ENCODE data around the gene CADPS2.

CADPS2 gene

GRCh38 chr7:122532406-122533269, 353.6 kb downstream of the CADPS2 start:
- no peaks in the 10 kb centered on the region for H3K9me3 Mint-ChIP-seq
- H3K4me3 Mint-ChIP-seq: no peak overlapping the region
- no peak for DNase-seq

DNA sequence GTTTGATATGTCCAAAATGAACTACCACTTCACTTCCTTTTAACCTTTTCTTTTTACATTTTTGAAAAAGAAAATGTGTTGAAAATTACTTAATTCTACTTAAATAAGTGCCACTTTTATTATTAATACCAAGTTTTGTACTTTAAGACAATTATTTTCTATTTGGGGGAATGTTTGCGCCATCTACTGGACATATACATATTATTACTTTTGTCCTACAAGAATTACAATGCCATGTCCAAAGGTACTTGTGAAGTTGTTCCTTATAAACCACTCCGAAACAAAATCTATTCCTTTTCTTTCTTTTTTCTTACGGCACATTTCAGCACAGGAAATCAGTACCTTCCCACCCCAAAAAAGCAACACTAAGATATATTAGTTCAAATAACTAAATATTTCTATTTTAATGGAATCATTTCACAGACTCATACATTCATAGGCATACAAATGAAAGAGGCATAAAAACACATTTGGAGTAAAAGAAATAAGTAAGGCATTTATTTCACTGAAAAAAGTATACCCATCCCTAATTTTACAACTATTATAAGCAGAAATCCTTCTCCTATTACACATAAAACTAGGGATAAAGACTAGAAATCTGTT, 357.3 kb downstream of the CADPS2 start:
- Mint-ChIP-seq H3K36me3 (no peaks in the 10 kb centered on the region), H3K9me3 (no peaks in the 10 kb centered on the region), H3K27me3 (no peaks in the 10 kb centered on the region), H3K4me3 (no peak overlapping the region), H3K4me1 (no peaks in the 10 kb centered on the region), H3K27ac (no peak overlapping the region)
- no peak for DNase-seq
- CTCF ChIA-PET: interaction anchor here (1.1 kb wide), 1 partner anchor 436 kb away, joined by 4 read pairs; no protein-coding TSS in a partner anchor

More at GRCh38 chr7:122532406-122533269, 353.6 kb downstream of the CADPS2 start:
- CTCF ChIA-PET: interaction anchor here (2.3 kb wide), 1 partner anchor 440 kb away, joined by 8 read pairs; no protein-coding TSS in a partner anchor
- Mint-ChIP-seq H3K36me3 (no peaks in the 10 kb centered on the region), H3K27ac (no peak overlapping the region), H3K4me1 (no peaks in the 10 kb centered on the region), H3K27me3 (no peaks in the 10 kb centered on the region)

- CTCF ChIA-PET: no interaction called here
- Mint-ChIP-seq H3K27me3 (no peaks in the 10 kb centered on the region), H3K9me3 (no peaks in the 10 kb centered on the region), H3K36me3 (no peaks in the 10 kb centered on the region), H3K4me1 (no peaks in the 10 kb centered on the region), H3K4me3 (no peak overlapping the region), H3K27ac (no peak overlapping the region)
- DNase-seq: no peak
Observed at GRCh38 chr7:122525355-122525754, 360.9 kb downstream of the CADPS2 start.

DNA sequence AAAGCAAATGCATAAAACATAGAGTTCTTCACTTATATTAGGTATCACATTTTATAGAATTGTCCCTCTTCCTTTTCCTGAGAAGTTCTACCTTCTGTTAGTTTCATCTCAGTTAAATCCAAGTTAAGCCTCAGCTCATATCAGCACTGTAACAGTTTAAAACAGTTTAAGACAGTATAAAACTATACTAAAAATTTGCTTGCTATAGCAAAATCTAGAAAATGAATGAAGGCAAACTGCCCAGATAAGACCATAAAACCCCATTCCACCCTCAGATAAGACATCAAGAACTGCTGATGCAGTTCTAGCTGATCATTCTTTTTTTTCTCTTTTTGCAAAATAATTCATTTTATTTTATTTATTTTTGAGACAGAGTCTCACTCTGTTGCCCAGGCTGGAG, 364.5 kb downstream of the CADPS2 start:
- no peaks in the 10 kb centered on the region for H3K36me3 Mint-ChIP-seq
- H3K27ac Mint-ChIP-seq: no peak overlapping the region
- H3K27me3 Mint-ChIP-seq: no peaks in the 10 kb centered on the region
- H3K4me3 Mint-ChIP-seq: no peak overlapping the region
- no peak for DNase-seq
- no peaks in the 10 kb centered on the region for H3K9me3 Mint-ChIP-seq
- CTCF ChIA-PET: interaction anchor here (1.0 kb wide), 1 partner anchor 16 kb away, joined by 3 read pairs; no protein-coding TSS in a partner anchor
- no peaks in the 10 kb centered on the region for H3K4me1 Mint-ChIP-seq

GRCh38 chr7:122520971-122521555, 365.2 kb downstream of the CADPS2 start:
- no peaks in the 10 kb centered on the region for H3K27me3 Mint-ChIP-seq
- no peaks in the 10 kb centered on the region for H3K36me3 Mint-ChIP-seq
- no peaks in the 10 kb centered on the region for H3K9me3 Mint-ChIP-seq
- H3K4me3 Mint-ChIP-seq: no peak overlapping the region
- H3K4me1 Mint-ChIP-seq: no peaks in the 10 kb centered on the region
- no peak for DNase-seq
- no peak overlapping the region for H3K27ac Mint-ChIP-seq
- CTCF ChIA-PET: no interaction called here

DNA sequence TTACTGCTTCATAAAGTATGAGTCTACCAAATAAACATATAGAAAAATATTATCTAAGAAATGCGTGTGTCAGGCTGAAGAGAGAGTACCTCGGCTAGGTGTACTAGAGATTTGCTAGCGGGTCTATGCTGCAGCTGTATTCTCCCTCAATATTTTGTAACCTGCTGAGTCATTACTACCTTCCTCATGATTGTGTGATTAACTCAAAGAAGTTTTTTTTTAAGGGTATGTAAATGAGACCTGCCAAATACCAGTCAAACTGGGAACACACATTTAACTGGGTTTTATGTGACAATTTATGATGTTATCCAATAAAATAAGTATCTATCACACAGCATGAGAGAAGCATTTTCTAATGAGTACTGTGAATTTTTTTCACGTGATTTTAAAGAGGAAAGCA, 367.8 kb downstream of the CADPS2 start:
- H3K4me1 Mint-ChIP-seq: no peaks in the 10 kb centered on the region
- H3K9me3 Mint-ChIP-seq: no peaks in the 10 kb centered on the region
- CTCF ChIA-PET: interaction anchor here (1.6 kb wide), 1 partner anchor 10 kb away, joined by 4 read pairs; no protein-coding TSS in a partner anchor
- no peak for DNase-seq
- H3K36me3 Mint-ChIP-seq: no peaks in the 10 kb centered on the region
- no peak overlapping the region for H3K27ac Mint-ChIP-seq
- H3K4me3 Mint-ChIP-seq: no peak overlapping the region
- H3K27me3 Mint-ChIP-seq: no peaks in the 10 kb centered on the region

- H3K9me3 Mint-ChIP-seq: no peaks in the 10 kb centered on the region
- no peak overlapping the region for H3K4me3 Mint-ChIP-seq
- CTCF ChIA-PET: no interaction called here
- H3K27me3 Mint-ChIP-seq: no peaks in the 10 kb centered on the region
- DNase-seq: no peak
- H3K4me1 Mint-ChIP-seq: no peaks in the 10 kb centered on the region
- H3K27ac Mint-ChIP-seq: no peak overlapping the region
- no peaks in the 10 kb centered on the region for H3K36me3 Mint-ChIP-seq
Observed at GRCh38 chr7:122517576-122517975, 368.7 kb downstream of the CADPS2 start.

DNA sequence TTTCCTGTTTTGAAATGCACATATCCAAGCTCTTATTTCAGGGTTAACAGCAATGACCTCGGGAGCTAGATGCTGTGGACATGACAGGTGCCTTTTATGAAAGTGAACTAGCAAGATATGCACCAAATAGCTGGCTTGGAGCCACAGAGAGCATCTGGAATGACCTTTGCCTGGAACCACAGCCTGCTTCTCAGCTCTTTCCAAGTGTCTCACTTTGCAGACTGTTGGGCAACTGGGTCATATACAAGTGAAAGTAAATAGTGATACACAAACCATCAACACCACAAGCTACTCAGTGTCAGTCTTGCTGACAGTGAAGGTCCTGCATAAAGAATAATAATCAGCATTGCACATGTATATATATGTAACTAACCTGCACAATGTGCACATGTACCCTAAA, 370.9 kb downstream of the CADPS2 start:
- Mint-ChIP-seq H3K9me3 (no peaks in the 10 kb centered on the region), H3K27ac (no peak overlapping the region), H3K4me3 (no peak overlapping the region), H3K36me3 (no peaks in the 10 kb centered on the region), H3K4me1 (no peaks in the 10 kb centered on the region), H3K27me3 (no peaks in the 10 kb centered on the region)
- no peak for DNase-seq
- CTCF ChIA-PET: no interaction called here

DNA sequence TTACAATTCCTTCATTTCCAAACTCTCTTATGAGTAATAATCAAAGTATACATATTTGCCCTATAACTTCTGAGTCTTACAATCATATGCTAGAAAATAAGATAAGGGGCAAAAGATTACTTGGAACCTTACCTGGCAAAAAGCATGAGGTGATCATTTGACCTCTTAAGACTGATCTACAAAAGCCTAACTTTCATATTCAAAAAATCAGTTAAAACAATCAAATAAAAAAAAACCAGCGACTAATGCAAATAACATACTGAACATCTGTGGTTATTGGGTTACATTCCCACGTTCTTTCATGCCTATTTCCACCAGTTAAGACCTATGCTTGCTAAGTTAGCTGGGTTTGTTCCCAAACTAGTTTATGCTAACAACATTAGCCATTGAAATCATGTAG, 375.0 kb downstream of the CADPS2 start:
- no peak for DNase-seq
- H3K27ac Mint-ChIP-seq: no peak overlapping the region
- no peaks in the 10 kb centered on the region for H3K27me3 Mint-ChIP-seq
- no peak overlapping the region for H3K4me3 Mint-ChIP-seq
- CTCF ChIA-PET: no interaction called here
- H3K4me1 Mint-ChIP-seq: no peaks in the 10 kb centered on the region
- no peaks in the 10 kb centered on the region for H3K36me3 Mint-ChIP-seq
- H3K9me3 Mint-ChIP-seq: no peaks in the 10 kb centered on the region

DNA sequence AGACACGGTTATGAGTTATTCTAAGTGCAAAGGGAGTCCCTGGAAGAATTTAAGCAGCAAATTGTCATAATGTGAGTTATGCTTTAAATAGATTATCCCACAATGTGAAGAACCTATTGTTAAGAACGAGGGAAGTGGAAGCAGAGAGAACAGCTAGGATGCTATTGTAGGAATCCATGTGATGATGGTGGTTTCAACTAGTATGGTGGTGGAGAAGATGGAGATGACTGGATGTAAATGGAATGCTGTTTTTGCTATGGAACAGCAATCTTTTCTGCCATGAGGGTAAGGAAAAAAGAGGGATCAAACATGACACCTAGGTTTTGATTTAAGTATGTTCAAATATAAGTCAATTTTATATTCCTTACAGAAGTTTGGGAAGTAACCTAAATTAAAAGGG, 378.7 kb downstream of the CADPS2 start:
- H3K4me1 Mint-ChIP-seq: no peaks in the 10 kb centered on the region
- H3K9me3 Mint-ChIP-seq: no peaks in the 10 kb centered on the region
- H3K36me3 Mint-ChIP-seq: no peaks in the 10 kb centered on the region
- no peaks in the 10 kb centered on the region for H3K27me3 Mint-ChIP-seq
- no peak for DNase-seq
- H3K4me3 Mint-ChIP-seq: no peak overlapping the region
- CTCF ChIA-PET: no interaction called here
- H3K27ac Mint-ChIP-seq: no peak overlapping the region

- H3K36me3 Mint-ChIP-seq: no peaks in the 10 kb centered on the region
- no peaks in the 10 kb centered on the region for H3K9me3 Mint-ChIP-seq
- no peaks in the 10 kb centered on the region for H3K4me1 Mint-ChIP-seq
- H3K27ac Mint-ChIP-seq: no peak overlapping the region
- no peaks in the 10 kb centered on the region for H3K27me3 Mint-ChIP-seq
- CTCF ChIA-PET: no interaction called here
- DNase-seq: no peak
- no peak overlapping the region for H3K4me3 Mint-ChIP-seq
Observed at GRCh38 chr7:122492007-122492406, 394.3 kb downstream of the CADPS2 start.

DNA sequence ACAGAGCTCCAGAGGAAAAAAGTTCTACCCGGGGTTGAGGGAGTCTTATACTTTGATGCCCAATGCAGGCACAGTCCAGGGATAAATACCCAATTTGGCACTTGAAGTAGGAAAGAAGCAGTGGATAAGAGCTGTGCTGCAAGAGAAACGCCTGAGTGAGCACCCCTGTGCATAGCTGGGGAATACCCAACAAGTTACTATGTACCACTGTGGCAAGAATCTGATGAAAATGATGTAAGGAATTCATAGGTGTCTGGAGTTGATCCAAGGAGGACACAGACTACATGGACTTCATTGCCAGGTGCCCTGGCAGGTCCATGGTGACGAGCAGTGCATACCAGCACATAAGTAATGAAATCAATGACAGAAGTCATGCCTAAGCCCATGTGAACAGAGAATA, 398.0 kb downstream of the CADPS2 start:
- CTCF ChIA-PET: no interaction called here
- no peak for DNase-seq
- Mint-ChIP-seq H3K4me1 (no peaks in the 10 kb centered on the region), H3K4me3 (no peak overlapping the region), H3K9me3 (no peaks in the 10 kb centered on the region), H3K27ac (no peak overlapping the region), H3K27me3 (no peaks in the 10 kb centered on the region), H3K36me3 (no peaks in the 10 kb centered on the region)

- H3K27me3 Mint-ChIP-seq: no peaks in the 10 kb centered on the region
- H3K4me1 Mint-ChIP-seq: no peaks in the 10 kb centered on the region
- H3K4me3 Mint-ChIP-seq: no peak overlapping the region
- CTCF ChIA-PET: no interaction called here
- H3K27ac Mint-ChIP-seq: no peak overlapping the region
- no peak for DNase-seq
- no peaks in the 10 kb centered on the region for H3K9me3 Mint-ChIP-seq
- no peaks in the 10 kb centered on the region for H3K36me3 Mint-ChIP-seq
Observed at GRCh38 chr7:122487131-122487530, 399.1 kb downstream of the CADPS2 start.

GRCh38 chr7:122485856-122486255, 400.4 kb downstream of the CADPS2 start:
- H3K36me3 Mint-ChIP-seq: no peaks in the 10 kb centered on the region
- CTCF ChIA-PET: no interaction called here
- H3K4me3 Mint-ChIP-seq: no peak overlapping the region
- no peaks in the 10 kb centered on the region for H3K27me3 Mint-ChIP-seq
- no peaks in the 10 kb centered on the region for H3K4me1 Mint-ChIP-seq
- H3K9me3 Mint-ChIP-seq: no peaks in the 10 kb centered on the region
- no peak overlapping the region for H3K27ac Mint-ChIP-seq
- no peak for DNase-seq

DNA sequence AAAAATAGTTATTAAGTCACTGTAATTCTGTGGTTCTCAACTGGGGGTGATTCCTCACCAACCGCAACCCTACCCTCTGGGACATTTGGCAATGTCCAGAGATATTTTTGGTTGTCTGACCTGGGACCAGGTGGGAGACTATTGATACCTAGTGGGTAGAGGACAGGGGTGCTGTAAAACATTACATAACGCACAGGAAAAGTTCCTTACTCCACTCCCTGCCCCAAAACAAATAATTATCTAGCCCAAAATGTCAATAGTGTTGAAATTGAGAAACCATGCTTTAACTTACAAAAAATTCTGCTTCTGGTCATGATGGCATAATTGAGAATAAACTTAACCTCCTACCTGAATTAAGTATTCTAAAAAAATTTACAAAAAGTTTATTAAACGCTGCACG, 404.0 kb downstream of the CADPS2 start:
- H3K4me1 Mint-ChIP-seq: no peaks in the 10 kb centered on the region
- DNase-seq: no peak
- no peaks in the 10 kb centered on the region for H3K27me3 Mint-ChIP-seq
- no peak overlapping the region for H3K27ac Mint-ChIP-seq
- CTCF ChIA-PET: no interaction called here
- H3K36me3 Mint-ChIP-seq: no peaks in the 10 kb centered on the region
- no peak overlapping the region for H3K4me3 Mint-ChIP-seq
- H3K9me3 Mint-ChIP-seq: no peaks in the 10 kb centered on the region
